Glomerular visceral epithelial cell (primary cell): ENCODE data around the gene SLC6A12.
"Not testable (repeated sequence)": the region's sequence is repeated elsewhere in the genome, so short reads cannot be mapped to it uniquely, and the experiment has no call there.

ENCODE experiments used
- DNase-seq: peaks from one replicate; pipeline ENCODE4 v3.0.0-alpha.2; 2016; ENCODE audit errors: extremely low spot score

SLC6A12 gene

DNA sequence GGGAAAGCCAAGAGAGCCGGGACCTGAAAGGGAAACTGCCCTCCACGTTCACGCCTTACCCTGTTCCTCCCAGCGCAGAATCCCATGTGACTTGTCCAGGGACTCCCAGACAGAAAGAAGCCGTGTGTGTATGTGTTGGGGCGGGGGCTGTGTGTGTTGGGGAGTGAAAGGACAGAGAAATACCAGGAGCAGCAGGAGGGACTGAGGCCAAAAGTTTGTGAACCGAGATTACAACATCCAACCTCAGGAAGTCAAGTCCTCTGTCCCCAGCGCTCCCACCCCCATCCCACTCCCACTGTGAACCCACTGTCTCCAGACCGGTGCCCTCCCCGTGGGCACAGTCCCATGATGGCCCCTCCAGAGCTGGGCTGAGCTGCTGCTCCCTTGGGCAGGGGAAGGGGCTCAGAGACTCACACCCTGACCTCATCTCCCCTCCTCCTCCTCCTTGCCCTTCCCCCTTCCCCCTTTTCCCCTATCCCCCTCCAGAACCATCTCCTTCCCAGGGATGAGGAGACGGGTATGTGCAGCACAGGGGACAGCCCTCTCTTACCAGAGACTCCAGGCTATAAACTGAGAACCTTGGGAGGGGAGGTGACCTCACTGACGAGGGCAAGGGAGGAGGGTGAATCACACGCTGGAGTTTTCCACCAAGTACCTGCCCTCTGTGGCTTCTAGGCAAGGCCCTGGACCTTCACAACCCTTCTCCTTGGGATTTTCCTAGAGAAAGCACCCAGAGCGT, at the start of gene SLC6A12:
SLC6A12 (minus strand) TSS at position 155 of the 739 bp plus-strand sequence. CDS start 4,171 bp downstream, outside the sequence.
- DNase-seq = peak; percentile 32

DNA sequence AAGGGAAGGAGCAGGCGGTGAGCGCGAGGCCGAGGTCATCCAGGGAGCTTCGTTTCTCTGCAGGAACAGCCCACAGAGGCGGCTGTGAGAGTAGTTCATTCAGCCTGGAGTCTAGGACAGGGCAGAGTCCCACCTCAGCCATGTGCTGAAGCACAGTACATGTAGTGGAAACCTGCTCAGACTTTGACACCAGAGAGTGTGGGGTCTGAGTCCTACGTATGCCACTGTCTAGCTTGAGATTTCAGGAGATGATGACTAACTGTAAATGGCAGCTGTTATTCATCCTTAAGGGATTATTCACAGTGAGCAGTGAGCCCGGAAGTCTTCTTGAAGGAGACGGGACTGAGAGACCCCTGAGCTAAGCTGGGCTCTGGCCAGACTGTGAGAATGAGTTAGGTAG, 49.6 kb upstream of the SLC6A12 start:
- DNase-seq = peak; percentile 30

DNA sequence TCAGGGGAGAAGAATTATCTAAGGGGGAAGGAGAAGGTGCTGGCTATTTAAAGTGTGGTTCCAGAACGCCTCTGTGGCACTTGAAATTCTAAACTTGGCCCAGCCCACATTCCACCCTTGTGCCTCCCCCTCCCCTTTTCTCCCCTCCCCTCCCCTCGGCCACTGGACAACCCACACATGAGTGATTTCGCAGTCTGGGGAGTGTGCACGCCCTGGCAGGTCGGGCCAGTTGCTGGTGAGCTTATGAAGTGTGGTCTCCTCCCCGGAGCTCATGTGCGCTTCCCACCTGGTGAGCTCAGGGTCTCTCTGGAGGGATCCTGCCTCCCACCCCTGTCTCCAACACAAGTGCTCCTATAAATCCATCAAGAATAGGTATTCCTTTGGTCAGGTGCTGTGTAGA, 48.9 kb upstream of the SLC6A12 start, which contains the start of gene SLC6A13:
SLC6A13 (minus strand) TSS at position 20 of the 400 bp plus-strand sequence. CDS start 2,784 bp downstream, outside the sequence.
- DNase-seq = peak; percentile 67

DNA sequence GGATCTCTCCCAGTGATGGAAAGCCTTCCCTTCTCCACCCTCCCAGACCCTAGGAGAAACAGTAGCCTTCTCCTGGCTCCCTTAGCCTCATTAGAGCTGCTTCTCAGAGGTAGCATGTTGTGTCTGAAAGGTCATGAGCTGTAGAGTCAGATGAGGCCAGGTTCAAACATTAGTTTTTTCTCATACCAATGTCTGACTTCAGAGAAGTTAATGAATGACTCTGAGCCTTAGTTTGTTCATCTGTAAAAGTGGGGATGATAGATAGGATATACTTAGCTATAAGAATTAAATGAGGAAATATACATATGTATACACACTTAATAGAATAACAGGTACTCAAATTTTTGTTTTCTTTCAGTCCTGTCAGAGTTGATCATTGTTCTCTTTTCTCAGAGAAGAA, 48.2 kb upstream of the SLC6A12 start:
- no peak for DNase-seq

DNA sequence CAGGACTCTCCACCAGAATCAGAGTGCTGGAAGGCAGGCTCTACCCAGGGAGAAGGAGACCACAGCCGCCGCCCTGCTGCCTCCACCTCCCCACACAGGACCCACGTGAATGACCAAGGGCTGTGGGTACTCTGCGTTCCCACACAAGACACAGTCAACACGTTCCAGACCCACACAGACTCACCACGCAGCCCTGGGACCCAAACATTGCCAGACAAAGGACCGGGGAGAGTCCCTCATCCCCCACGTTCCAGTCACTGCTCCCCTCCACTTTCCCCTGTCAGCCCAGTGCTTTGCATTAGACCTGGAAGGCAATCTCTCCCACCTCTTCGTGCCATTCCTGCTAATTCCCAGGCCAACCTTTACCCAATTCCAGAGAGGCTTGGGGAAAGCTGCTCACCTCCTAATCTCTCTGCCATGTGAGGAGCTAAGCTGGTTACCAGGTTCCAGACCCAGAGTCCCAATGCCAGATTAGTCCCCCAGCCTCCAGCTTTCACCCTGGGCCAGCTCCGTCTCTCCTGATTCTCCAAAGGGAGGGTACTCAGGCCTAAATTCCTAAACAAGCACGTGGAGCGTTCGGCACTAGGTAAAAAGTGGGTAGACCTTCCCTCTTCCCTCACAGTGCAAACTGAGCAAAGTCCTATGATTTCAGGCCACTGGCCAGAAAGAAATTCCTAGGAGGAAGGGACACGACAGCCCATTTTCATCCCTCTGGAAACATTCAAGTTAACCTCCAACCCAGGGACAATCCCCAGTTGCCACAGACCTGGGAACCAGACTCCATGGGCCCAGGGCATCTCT, 43.8 kb upstream of the SLC6A12 start:
- DNase-seq = no peak

DNA sequence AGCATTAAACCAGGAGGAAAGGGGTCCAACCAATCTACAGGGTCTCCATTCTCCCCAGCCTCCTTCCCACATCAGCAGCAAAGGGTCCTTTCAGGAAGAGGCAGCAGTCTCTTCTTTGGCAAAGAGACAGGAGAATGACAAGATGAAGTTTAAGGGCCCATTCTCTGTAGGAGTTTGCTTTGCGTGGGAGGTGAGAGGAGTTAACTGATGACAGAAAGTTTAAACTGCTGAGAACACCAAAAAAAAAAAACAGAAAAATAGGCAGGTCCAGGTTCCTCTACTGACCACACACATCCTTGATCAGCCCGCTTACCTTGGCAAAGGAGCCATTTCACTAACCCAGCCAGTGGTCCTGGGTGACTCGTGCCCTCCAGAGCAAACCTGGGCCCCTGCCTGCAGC, 43.0 kb upstream of the SLC6A12 start:
- DNase-seq = no peak

DNA sequence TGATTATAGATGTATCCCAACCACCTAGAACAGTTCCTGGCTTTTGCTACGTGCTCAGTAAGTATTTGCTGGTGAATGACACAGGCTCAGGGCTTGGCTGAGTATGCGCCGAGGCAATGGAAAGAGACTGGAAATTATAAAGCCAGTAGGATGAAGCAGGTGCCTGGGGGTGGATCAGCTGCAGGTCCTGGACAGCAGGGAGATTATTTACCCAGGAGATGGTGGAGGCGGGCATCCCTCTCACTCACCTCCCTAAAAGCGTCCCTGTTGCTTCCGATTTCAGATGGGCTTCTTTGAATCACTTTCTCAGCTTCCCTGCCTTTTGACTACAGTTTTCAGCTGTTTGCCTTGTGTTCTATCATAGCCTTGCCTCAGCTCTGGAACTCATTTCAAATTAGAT, 42.3 kb upstream of the SLC6A12 start:
- DNase-seq = no peak

DNA sequence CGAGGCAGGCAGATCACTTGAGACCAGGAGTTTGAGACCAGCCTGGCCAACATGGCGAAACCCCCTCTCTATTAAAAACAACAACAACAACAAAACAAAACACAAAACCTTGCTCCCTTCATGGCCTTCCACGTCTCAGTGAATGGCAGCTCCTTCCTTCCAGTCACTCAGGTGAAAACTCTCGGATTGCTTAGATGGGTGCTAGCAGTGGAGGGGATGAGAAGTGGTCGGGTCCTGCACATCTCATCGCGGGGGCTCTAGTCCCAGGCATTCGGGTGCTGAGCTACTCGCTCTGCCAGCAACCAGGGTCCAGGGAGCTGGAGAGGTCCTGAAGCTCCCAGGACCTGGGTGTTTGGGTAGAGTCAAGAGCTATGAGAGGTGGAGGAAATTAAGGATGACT, 41.0 kb upstream of the SLC6A12 start:
- DNase-seq = no peak

DNA sequence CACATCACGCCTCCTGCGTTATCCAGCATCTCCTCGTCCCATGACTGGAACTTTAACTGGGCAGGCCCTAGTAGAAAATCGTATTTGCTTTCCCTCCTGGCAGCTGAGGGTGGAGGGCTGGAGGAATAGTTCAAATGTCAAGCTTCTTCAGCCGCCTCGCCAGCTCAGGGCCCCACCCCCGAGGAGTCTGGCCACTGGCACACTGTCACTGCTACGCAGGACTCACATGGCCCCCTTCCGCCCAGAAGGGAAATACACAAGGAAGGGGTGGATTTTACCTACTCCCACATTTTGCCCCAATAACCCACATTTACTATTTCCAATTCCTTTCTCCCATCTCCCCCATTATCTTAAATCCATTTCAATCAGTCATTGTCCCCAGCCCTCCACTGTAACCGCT, 40.1 kb upstream of the SLC6A12 start:
- no peak for DNase-seq

DNA sequence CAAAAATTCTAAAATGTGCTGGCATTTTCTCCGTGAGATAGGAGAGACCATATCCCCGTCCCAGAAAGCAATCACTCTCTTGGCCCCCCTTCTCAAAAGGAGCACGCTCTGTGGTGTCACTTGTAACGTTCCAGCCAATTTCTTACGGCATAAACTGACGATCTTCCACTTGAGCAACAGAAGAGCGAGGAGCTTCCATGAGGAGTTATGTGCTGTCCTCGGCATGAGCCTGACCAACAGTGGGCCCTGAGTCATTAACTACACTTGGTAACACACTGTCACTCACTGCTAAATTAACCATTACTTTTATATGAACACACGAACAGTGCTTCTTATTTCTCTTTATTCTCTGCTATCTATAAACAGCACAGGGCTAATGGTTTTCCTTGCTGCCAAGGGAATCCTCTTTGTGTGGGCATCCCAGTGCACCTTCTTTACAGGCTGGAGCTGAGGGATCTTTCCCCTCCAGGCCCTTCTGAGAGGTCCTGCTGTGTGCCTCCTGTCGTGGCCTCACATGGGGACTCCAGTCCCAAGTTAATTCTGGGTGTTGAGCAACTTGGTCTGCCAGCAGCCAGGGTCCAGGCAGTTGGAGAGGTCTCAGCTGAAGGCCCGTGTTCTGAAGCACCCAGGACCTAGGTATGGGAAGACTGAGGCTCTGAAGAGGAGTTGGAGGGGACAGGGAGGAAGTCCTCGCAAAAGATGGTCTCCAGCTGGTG, 39.3 kb upstream of the SLC6A12 start:
- peak; percentile 57 for DNase-seq

DNA sequence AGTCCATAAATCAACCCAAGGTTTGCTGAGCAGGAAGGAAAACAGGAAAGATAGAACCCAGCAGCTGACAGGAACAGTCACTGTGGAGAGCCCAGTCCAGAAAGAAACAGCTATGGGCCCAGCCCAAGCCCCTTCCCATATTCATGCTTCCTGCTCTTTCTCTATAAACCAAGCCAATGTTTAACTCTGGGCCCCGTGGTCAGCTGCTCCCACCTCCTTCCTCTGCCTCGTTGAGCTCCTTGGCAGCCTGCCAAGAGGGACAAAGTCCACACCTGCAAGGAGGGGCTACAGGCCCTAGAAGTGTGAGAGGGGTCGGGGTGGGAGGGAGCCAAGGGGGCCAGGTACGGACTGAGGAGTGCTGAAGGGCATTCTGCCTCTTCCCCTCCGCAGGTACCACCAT, 38.7 kb upstream of the SLC6A12 start:
- peak; percentile 65 for DNase-seq

DNA sequence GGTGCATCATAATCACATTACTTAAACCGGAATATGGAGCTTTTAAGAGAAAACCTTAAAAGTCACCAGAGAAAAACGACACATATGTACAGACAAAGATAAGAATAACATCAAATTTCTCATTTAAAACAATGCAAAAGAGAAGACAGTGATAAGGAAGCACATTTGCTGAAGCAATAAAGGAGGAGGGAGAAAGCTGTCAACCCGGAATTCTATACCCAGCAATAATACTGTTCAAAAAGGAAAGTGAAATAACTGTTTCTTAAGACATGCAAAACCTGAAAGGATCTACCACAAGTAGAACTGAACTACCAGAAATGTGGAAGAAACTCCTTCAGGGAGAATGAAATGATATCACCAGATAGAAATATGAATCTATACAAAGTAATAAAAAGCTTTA, 33.3 kb upstream of the SLC6A12 start:
- DNase-seq = no peak

DNA sequence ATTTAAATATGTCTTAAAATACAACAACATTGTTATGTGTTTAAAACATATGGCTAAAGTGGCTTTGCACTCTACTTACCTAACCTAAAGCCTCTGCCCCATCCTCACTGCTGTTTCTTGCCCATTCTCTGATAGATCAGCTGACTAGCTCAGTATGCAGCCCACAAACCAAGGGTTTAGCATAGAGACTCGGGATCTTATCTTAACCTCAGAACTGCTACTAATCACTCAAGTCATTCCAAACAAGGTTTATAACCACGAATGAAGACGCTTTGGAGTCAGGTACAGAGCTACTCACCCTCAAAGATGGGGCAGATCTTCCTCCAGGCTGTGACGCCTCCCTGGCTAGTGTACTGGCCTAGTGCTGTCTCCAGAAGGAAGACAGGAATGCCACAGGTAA, 29.4 kb upstream of the SLC6A12 start:
- no peak for DNase-seq

DNA sequence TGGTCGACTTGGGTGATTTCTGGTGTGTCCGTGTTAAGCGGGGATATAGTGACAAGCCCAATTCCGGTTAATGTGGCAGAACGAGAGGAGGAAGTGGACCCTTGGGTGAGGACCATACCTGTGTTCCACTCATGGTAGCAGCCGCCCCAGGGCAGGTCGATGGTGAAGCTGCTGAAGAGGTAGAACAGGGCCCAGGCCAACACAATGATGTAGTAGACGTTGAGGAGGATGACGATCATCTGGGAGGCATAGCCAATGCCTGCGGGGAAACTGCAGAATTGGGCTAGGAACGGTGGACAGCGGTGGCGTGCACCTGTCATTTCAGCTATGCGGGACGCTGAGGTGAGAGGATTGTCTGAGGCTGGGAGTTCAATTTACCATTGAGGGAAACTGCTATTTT, 28.5 kb upstream of the SLC6A12 start:
- no peak for DNase-seq

DNA sequence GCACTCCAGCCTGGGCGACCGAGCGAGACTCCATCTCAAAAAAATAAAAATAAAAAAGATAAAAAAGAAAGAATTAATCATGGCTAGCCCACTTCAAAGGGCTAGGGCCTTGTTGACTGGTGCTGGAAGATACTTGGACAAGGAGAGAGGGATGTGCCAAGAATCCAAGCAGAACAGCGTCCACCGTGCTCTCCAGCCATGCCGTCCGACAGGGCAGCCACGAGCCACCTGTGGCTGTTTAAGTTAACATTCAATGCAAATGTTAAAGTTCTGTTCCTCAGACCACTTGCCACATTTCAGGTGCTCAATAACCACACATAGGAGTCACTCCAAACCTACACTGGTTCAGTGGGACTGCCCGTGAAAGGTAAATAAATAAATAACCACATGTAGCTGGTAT, 27.3 kb upstream of the SLC6A12 start:
- DNase-seq = no peak

DNA sequence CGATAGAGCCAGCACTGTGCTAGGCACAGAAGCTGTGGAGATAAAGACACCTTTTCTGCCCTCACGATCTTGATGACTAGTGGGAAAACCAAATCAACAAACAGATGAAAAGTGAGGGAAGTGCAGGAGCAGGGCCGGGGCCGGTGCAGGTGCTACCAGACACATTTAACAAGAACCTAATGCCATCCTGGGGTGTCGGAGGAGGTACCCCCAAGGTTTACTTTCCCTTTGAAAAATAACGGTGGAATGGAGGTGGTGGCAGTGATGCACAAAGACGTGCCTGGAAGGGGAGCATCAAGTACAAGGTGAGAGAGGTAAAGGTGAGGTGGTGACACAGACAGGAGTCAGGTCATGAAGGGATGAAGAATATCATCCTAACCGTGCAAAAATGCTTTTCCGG, 26.6 kb upstream of the SLC6A12 start:
- DNase-seq = no peak

DNA sequence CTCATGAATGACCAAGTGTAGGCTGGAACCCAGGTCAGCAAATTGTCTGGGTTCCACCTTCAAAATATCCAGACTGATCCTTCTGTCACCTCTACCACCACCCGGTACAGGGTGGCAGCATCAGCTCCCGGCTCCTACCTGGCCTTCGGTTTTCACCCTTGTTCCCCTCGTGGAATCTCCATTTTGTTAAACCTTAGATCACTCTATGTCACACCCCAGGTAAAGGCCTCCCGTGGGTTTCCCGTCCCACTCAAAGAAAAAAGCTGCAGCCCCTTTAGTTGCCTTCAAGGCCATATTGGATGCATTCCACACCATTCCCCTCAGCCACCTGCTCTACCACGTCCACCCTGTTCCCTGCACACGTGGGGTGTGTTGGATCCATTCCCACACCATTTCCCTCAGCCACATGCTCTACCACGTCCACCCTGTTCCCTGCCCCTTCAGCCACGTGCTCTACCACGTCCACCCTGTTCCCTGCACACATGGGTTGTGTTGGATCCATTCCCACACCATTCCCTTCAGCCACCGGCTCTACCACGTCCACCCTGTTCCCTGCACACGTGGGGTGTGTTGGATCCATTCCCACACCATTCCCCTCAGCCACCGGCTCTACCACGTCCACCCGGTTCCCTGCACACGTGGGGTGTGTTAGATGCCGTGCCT, 24.9 kb upstream of the SLC6A12 start:
- no peak for DNase-seq

DNA sequence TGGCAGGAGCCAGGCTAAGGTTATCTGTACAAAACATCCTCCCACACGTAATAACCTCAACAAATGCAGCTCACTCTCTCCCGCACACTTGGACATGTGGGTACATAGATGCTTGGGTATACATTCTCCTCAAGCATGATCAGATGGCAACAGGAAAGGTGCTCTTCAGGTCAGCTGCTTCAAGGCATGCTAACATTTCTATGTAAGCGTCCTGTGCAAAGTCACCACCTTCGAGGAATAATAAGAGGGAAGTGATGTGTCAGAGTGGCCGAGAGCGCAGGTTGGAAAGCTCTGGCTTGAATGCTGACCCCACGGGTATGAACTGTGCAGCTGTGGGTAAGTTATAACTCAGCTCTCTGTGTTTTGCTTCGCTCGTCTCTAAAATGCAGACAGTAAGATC, 24.2 kb upstream of the SLC6A12 start:
- no peak for DNase-seq

DNA sequence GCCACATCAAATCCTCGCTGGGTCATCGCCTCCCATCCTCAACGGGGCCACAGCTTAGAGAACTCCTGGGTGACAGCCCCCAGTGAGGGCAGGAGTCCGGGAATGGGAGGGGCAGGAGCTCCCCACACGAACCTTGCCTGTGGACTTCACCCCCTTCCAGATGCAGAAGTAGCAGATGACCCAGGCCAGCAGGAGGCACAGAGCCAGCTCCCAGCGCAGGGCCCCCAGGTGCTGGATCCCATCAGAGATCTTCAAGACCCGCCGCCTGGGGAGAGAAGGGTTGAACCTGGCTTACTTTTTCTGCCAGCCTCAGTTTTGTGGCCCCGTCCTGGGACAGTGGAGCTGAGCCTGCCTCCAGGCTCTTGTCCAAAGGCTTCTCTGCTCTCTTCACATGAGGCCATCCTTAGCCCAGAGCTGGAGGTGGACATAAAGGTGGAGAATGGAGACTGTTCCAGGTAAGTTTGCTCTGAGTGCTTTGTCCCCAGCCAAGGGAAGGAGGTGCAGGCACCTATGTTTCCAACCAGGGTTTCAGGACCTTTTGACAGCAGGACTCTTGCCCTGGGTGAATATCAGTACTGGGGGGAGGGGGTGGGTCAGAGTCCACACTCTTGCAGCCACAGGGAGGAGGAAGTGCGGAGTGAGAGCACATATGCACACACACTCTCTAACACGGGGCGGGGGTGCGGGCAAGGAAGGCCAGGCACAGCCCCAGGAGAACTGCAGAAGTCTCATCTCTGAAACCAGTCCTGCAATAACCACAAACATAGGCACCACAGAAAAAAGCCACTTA, 23.3 kb upstream of the SLC6A12 start:
- DNase-seq = no peak

DNA sequence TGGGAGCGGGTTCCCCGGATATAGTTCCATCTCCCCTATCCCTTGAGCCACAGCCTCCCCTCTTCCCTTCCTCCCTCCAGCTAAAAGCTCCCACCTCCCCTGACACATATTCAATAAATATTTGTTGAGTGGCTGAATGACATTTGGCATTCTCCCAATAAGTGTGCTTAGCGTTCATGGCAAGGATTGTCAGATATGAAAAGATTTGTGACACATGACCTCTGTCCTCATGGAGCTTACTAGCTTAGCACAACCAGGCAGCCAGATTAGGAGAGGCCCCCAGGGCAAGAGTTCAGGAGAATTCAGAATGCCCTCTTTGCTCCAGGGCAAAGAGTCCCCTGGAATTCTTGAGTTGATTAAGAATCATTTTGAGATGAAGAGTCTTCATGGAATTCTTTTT, 22.5 kb upstream of the SLC6A12 start:
- DNase-seq = no peak

DNA sequence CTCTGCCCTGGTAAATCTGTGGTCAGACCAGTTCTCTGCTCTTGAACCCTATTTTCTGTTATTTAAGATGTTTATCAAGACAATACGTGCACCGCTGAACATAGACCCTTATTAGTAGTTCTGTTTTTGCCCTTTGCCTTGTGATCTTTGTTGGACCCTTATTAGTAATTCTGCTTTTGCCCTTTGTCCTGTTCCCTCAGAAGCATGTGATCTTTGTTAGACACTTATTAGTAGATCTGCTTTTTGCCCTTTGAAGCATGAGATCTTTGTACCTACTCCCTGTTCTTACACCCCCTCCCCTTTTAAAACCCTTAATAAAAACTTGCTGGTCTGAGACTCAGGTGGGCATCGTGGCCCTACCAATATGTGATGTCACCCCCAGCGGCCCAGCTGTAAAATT, 22.0 kb upstream of the SLC6A12 start:
- not testable (repeated sequence) for DNase-seq
